ENCODE measurements around the gene PPM1E. TPM values are rescaled to one million over a fixed set of nuclear protein-coding genes. Genes with fewer than 3 reads are reported as not detected.

Gene PPM1E
- total and polyA plus RNA-seq, 11 donors: 0.20 to 4.0 (median 0.50) TPM

DNA sequence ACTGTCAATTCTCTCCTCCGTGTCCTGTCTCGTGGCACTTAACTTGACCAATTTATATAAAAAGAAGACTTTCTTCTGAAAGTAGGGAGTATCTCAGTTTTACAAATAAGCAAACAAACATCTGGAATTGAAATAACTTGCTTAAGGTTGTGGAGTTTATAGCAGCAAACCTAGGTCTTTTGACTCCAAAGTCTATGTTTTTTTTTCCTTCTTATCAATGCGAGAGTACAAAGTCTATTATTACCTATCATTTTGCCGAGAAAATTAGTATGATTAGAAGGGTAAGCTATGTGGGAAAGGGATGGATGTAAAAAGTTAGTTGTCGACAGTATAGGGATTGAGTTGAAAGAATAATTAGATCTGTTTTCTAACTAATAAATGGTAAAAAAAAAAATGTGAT is 50.4 kb downstream of the PPM1E start:
- no peak for ATAC-seq
- no peak overlapping the region for H3K4me3 ChIP-seq
- no peak for TF ChIP-seq POLR2A (IDR thresholded peaks at IDR 0.05)
- TF ChIP-seq, protein P1, sequence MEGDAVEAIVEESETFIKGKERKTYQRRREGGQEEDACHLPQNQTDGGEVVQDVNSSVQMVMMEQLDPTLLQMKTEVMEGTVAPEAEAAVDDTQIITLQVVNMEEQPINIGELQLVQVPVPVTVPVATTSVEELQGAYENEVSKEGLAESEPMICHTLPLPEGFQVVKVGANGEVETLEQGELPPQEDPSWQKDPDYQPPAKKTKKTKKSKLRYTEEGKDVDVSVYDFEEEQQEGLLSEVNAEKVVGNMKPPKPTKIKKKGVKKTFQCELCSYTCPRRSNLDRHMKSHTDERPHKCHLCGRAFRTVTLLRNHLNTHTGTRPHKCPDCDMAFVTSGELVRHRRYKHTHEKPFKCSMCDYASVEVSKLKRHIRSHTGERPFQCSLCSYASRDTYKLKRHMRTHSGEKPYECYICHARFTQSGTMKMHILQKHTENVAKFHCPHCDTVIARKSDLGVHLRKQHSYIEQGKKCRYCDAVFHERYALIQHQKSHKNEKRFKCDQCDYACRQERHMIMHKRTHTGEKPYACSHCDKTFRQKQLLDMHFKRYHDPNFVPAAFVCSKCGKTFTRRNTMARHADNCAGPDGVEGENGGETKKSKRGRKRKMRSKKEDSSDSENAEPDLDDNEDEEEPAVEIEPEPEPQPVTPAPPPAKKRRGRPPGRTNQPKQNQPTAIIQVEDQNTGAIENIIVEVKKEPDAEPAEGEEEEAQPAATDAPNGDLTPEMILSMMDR (IDR thresholded peaks at IDR 0.05): no peak
- peaks cover 0 to 8% (median 0%) of the 10 kb centered on the region in 12 donors for H3K9me3 ChIP-seq
- no peaks in the 10 kb centered on the region for H3K36me3 ChIP-seq
- H3K27me3 ChIP-seq: peaks cover 0 to 3% (median 0%) of the 10 kb centered on the region in 9 donors
- intact Hi-C loops (cut with DNase I): no loop called here
- WGBS, 4 donors: 78 to 85% (median 80%) methylated on average over 5 of the region's 5 CpGs
- no peaks in the 10 kb centered on the region for H3K4me1 ChIP-seq
- H3K27ac ChIP-seq: no peak overlapping the region
- no peak for DNase-seq

DNA sequence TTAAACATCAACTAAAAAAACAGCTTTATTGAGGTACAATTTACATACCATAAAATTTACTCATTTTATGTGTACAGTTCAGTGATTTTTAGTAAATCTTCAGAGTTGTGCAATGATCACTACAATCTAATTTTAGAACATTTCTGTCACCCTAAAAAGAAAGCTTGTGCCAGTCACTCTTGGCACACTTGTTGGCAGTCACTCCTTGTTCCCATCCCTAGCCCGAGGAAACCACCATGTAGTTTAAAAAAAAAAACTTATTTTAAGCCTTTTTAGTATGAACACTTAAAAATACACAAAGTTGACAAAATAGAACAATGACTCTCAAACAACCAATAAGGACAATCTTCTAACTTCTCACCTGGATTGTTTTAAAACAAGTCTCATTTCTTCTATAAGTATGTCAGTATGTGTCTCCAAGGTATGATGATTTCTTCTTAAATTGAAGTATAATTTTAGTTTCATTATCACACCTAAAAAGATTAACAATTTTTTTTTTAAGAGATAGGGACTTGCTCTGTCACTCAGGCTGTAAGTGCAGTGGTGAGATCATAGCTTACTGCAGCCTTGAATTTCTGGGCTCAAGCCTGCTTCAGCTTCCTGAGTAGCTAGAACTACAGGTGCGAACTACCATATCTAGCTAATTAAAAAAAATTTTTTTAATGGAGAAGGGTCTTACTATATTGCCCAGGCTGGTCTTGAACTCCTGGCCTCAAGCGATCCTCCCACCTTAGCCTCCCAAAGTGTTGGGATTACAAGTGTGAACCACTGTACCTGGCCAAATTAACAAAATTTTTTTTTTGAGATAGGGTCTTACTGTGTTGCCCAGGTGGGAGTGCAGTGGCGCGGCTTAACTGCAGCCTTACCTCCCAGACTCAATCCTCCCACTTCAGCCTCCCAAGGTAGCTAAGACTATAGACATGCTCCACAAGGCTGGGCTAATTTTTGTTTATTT is 53.2 kb downstream of the PPM1E start:
- TF ChIP-seq, protein P1 (IDR thresholded peaks at IDR 0.05): no peak
- no peak for TF ChIP-seq POLR2A (IDR thresholded peaks at IDR 0.05)

GRCh38 chr17:58809564-58809936 is 53.9 kb downstream of the PPM1E start:
- intact Hi-C loops (cut with DNase I): no loop called here
- H3K4me1 ChIP-seq: no peaks in the 10 kb centered on the region
- ATAC-seq (no peak), DNase-seq (no peak)
- WGBS, 4 donors: 68 to 90% (median 73%) methylated on average over 1 of the region's 1 CpG
- peaks cover 0 to 3% (median 0%) of the 10 kb centered on the region in 9 donors for H3K27me3 ChIP-seq
- no peaks in the 10 kb centered on the region for H3K36me3 ChIP-seq
- H3K27ac ChIP-seq: no peak overlapping the region
- H3K4me3 ChIP-seq: no peak overlapping the region
- no peaks in the 10 kb centered on the region for H3K9me3 ChIP-seq
- TF ChIP-seq, protein P1 (IDR thresholded peaks at IDR 0.05): no peak

More for the DNA sequence above, 53.2 kb downstream of the PPM1E start:
- DNase-seq: peak in 1 of 5 donors; percentile 46
- Histone ChIP-seq H3K9me3 (no peaks in the 10 kb centered on the region), H3K27me3 (peaks cover 0 to 3% (median 0%) of the 10 kb centered on the region in 9 donors), H3K36me3 (no peaks in the 10 kb centered on the region), H3K27ac (no peak overlapping the region), H3K4me1 (no peaks in the 10 kb centered on the region), H3K4me3 (no peak overlapping the region)
- intact Hi-C loops (cut with DNase I): no loop called here
- ATAC-seq: peak; percentile 67 to 82 (median 78)
- WGBS, 4 donors: 78 to 79% (median 78%) methylated on average over 5 of the region's 5 CpGs

GRCh38 chr17:58811290-58811689 is 55.6 kb downstream of the PPM1E start:
- H3K27me3 ChIP-seq: no peaks in the 10 kb centered on the region
- ATAC-seq: no peak
- intact Hi-C loops (cut with DNase I): no loop called here
- H3K36me3 ChIP-seq: no peaks in the 10 kb centered on the region
- H3K9me3 ChIP-seq: no peaks in the 10 kb centered on the region
- WGBS, 4 donors: 91 to 97% (median 96%) methylated on average over 3 of the region's 3 CpGs
- H3K4me1 ChIP-seq: no peaks in the 10 kb centered on the region
- TF ChIP-seq, protein P1 (IDR thresholded peaks at IDR 0.05): no peak
- TF ChIP-seq POLR2A (IDR thresholded peaks at IDR 0.05): no peak
- no peak for DNase-seq
- H3K4me3 ChIP-seq: no peak overlapping the region
- H3K27ac ChIP-seq: no peak overlapping the region

Data from heart left ventricle (tissue), 16 donors.